Hematopoietic multipotent progenitor cell treated with erythropoietin and hydrocortisone succinate and interleukin-3 and kit ligand, for 8 days (in vitro differentiated cells): Measurements from ENCODE around the gene C2orf42.
"Not testable (repeated sequence)": the region's sequence is repeated elsewhere in the genome, so short reads cannot be mapped to it uniquely, and the experiment has no call there.

ENCODE experiments used
- DNase-seq: peaks from one replicate; pipeline ENCODE4 v3.0.0-alpha.2; 2015

Gene C2orf42

DNA sequence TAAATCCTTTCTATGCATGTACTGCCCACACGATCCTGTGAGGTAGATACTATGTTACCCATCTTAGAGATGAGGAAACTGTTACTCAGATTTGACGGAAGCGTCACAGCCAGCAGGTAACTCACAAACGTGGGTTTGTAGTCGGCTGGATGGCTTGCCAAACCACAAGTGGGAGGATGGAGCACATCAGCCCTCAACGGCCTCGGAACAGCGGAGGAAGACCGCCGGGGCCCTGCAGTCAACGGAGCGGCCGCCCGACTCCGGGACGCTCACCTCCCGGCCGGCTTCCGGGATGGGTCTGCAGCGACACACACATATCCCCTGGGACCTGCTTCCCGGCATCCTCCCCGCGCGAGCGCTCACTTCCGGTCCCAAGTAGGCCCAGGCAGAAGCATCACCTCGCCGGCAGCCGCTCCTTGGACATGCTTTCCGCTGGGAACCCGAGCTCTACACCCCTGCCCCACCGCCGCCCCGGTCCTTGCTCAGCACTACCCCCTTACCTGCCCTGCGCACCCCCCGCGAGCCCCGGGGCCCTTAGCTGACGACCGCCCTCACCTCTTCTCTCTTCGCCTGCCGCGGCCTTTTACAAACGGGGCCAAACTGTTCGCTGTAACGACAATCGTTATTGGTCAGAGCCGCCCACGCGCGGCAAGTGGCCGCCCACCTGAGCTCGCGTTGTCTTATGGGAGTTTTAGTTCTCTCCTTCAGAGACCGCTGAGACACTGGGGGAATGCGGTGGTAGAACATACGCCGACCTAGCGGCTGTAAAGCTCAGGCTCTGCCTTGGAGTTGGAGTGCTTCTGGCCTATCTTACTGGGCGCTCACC lies at the start of gene C2orf42:
TSS of gene C2orf42 (minus strand) at position 602 of the 826 bp plus-strand sequence. CDS start 9,034 bp downstream, outside the sequence.
- peak; percentile 98 for DNase-seq

GRCh38 chr2:70240599-70240998 lies 49.8 kb upstream of the C2orf42 start:
- no peak for DNase-seq

GRCh38 chr2:70233926-70234325 lies 43.1 kb upstream of the C2orf42 start:
- DNase-seq, result no peak

- no peak for DNase-seq
Measured at GRCh38 chr2:70226781-70227180, 36.0 kb upstream of the C2orf42 start.

- DNase-seq, result not testable (repeated sequence)
Measured at GRCh38 chr2:70223305-70223704, 32.5 kb upstream of the C2orf42 start.

GRCh38 chr2:70214953-70215549 lies 24.2 kb upstream of the C2orf42 start:
- no peak for DNase-seq

DNA sequence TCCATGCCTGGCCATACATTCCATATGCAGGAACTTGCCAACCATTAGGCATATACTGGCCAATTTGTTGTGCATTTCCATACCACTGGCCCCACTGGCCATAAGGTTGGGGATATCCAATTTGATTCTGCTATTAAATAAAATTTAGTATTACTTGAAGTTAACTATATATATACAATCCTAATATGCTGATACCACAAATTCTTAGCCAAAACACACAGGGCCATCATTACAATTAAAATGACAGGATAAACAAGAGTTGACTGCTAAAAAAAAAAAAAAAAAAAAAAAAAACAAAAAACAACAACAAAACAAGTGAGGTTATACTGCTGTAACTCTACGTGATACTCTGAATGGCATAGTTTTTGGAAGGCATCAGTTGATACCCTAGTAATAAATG lies 23.5 kb upstream of the C2orf42 start:
- no peak for DNase-seq

- DNase-seq, result peak; percentile 19
Measured at GRCh38 chr2:70212298-70212932, 21.6 kb upstream of the C2orf42 start.

GRCh38 chr2:70211595-70211994 lies 20.8 kb upstream of the C2orf42 start:
- DNase-seq, result no peak

DNA sequence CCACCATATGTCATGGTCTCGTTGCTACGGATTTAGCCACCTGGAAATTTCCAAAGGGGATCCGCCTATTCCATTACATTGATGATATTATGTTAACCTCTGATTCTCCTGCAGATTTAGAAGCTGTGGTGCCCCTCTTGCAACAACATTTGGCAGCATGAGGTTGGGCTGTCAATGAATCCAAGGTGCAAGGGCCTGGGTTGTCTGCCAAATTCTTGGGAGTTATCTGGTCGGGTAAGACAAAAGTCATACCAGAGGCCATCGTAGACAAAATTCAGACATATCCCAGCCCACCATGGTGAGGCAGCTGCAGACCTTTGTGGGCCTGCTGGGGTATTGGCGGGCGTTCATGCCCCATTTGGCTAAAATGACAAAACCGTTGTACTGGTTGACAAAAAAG lies 13.6 kb upstream of the C2orf42 start:
- no peak for DNase-seq

- no peak for DNase-seq
Measured at GRCh38 chr2:70203086-70203485, 12.3 kb upstream of the C2orf42 start.

GRCh38 chr2:70202236-70202806 lies 11.5 kb upstream of the C2orf42 start:
- no peak for DNase-seq

- no peak for DNase-seq
Measured at GRCh38 chr2:70201831-70202230, 11.0 kb upstream of the C2orf42 start.

DNA sequence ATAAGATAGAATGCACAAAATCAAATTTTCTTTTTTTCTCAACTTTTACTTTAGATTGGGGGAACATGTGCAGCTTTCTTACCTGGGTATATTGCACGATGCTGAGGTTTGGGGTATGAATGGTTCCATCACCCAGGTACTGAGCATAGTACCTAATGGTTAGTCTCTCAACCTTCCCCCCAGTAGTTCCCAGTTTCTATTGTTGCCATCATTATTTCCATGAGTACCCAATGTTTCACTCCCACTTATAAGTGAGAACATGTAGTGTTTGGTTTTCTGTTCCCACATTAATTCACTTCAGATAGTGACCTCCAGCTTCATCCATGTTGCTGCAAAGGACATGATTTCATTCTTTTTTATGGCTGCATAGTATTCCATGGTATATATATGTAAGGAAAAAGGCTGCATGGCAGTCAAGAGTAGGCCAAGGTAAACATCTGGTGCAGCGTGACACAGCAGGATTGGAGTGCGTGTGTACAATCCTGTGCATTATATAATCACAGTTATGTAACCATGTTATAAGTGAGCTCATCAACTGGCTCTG lies 10.5 kb upstream of the C2orf42 start:
- DNase-seq, result no peak

GRCh38 chr2:70199320-70199864 lies 8.6 kb upstream of the C2orf42 start:
- no peak for DNase-seq

DNA sequence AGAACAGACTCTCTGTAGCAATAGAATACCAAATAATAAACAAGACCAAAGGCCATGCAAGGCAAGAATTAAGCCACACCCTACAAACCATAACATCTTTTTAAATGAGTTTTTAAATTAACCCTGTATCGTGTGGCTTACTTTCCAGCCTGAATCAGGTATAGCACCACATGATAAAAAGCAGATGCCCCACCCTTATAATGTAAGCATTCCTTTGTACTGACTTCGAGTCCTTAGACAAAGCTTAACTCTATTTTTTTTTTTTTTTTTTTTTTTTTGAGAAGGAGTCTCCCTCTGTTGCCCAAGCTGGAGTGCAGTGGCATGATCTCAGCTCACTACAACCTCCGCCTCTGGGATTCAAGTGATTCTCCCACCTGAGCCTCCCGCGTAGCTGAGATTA lies 1.7 kb upstream of the C2orf42 start:
- no peak for DNase-seq

- DNase-seq, result no peak
Measured at GRCh38 chr2:70191244-70191735, 471 bp upstream of the C2orf42 start.

- peak; percentile 42 for DNase-seq
Measured at GRCh38 chr2:70188460-70188859, 2.4 kb downstream of the C2orf42 start.

- DNase-seq, result not testable (repeated sequence)
Measured at GRCh38 chr2:70187170-70187569, 3.6 kb downstream of the C2orf42 start.

DNA sequence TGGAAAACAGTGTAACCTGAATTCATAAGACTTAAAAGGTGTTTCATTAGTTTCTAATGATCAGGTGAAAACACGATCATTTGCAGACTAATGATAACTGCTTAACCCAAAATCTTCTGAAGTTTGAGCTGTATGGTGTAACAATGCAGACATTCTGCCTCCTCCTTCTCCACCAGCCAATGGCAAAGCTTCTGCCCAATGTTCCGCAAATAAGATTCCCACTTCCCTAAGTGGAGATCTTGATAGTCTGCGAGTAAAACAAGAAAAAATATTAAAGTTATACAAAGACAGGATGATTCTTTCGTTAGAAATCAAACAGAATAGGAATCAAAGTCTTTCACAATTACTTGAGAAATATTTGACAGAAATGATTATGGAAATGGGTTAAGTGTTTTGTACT lies 8.1 kb downstream of the C2orf42 start:
- no peak for DNase-seq

DNA sequence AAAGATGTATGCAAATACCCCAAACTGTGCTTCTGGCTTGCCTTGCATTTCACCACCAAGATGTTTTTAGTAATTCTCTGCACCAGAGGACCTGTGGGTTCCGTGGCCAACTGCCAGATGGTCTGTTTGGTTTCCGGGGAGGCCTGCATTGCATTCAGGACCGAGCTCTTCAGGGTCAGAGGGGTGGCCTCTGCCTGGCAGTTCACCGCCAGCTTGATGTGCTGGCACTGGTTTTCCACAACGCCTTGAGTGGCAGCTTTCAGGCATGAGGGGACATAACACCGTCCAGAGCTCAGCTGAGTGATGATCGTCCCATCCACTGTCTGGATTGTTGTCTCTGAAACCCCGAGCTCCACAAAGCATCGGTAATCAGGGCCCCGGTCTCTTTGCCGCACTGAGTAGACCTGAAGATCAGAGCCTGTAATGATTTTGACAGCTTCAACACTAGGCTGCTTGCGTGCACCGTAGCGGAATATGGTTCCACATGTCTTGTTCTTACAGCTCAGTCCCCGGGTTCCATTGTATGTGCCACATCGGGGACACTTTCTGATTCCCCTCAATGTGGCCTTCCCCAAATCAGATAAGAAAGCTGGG lies 9.4 kb downstream of the C2orf42 start:
- no peak for DNase-seq

DNA sequence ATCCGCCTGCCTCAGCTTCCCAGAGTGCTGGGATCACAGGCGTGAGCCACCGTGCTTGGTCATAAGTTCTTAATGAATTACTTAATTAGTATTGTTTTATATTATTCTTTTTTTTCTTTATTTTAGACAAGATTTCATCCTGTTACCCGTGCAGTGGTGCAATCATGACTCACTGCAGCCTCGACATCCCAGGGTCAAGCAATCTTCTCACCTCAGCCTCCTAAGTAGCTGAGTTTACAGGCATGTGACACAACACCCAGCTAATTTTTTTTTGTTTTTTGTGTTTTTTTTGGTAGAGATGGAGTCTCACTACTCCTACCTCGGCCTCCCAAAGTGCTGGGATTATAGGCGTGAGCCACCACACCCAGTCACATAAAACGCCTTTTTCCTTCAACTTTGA lies 17.3 kb downstream of the C2orf42 start:
- DNase-seq, result no peak
